ENCODE results near the gene KRT10.

GRCh38 chr17:40777971-40778370, 44.4 kb downstream of the KRT10 start:
- TF ChIP-seq CTCF (conservative IDR thresholded peaks at IDR 0.05; ENCODE audit: low read depth in 2 of 2) (no peak), POLR2AphosphoS5 (IDR thresholded peaks at IDR 0.05; ENCODE audit: low read depth) (no peak), CREB1 (CRISPR knock-in tag; IDR thresholded peaks at IDR 0.05; ENCODE audit: low read depth) (no peak), EZH2phosphoT487 (IDR thresholded peaks at IDR 0.05; ENCODE audit: unreplicated experiment) (no peak), REST (IDR thresholded peaks at IDR 0.05; ENCODE audit: unreplicated experiment) (no peak), JUNB (IDR thresholded peaks at IDR 0.05; ENCODE audit: unreplicated experiment) (no peak), EZH2 (IDR thresholded peaks at IDR 0.05; ENCODE audit: low read depth, unreplicated experiment) (no peak), ETS1 (IDR thresholded peaks at IDR 0.05) (no peak), ZNF331 (CRISPR knock-in tag; IDR thresholded peaks at IDR 0.05; ENCODE audit: low read depth) (no peak), ZNF114 (CRISPR knock-in tag; IDR thresholded peaks at IDR 0.05) (no peak), STAT1 (IDR thresholded peaks at IDR 0.05; ENCODE audit: unreplicated experiment) (no peak), ZNF462 (CRISPR knock-in tag; IDR thresholded peaks at IDR 0.05) (no peak), NANOG (IDR thresholded peaks at IDR 0.05; ENCODE audit: borderline replicate concordance) (no peak)
